ENCODE measurements around the gene NCAM2.

The NCAM2 gene

DNA sequence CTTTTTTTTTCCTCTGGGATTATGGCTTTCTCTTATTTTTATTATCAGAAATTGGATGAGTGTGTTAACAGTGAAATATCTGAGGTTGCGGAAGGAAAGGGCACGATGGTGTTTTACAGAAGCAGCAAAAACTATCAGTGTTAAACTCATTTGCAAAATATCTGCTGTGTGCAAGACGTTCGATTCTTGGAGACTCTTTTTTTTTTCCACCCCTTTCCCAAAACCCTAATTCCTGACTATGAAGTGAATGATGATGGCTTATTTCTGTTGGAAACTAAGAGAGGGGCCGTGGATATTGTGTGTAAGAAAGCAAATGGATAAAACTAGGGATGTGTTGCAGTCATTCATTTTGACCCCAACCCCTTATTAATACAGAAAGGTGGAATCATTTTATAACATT, 677 bp downstream of the NCAM2 start:
- no peaks in the 10 kb centered on the region for H3K4me1 ChIP-seq (ENCODE audit: control insufficient read depth, low read depth, low read length)
- H2BK15ac ChIP-seq (replicated peaks; ENCODE audit: low read depth), result no peak overlapping the region
- H2BK5ac ChIP-seq (ENCODE audit: low read length), result no peak overlapping the region
- no peak overlapping the region for H3K56ac ChIP-seq (ENCODE audit: low read length)
- no peak overlapping the region for H4K5ac ChIP-seq (ENCODE audit: low read length)
- no peak overlapping the region for H2AK5ac ChIP-seq (ENCODE audit: low read length)
- WGBS (ENCODE audit: extremely low coverage, insufficient coverage, low lambda C conversion rate), result no CpG with 5 or more reads among the region's 5 CpGs
- no peak overlapping the region for H3K23ac ChIP-seq (ENCODE audit: low read length)
- H3K18ac ChIP-seq (ENCODE audit: low read length), result no peak overlapping the region
- no peaks in the 10 kb centered on the region for H3K79me1 ChIP-seq (ENCODE audit: low read length)
- no peak overlapping the region for H4K8ac ChIP-seq (ENCODE audit: low read depth, low read length)
- no peaks in the 10 kb centered on the region for H3K27me3 ChIP-seq (ENCODE audit: insufficient read depth, low read length, poor library complexity)
- H3K4me3 ChIP-seq (ENCODE audit: low read length), result no peak overlapping the region
- no peaks in the 10 kb centered on the region for H3K79me2 ChIP-seq (ENCODE audit: control insufficient read depth, insufficient read depth, low read length)
- H3K36me3 ChIP-seq (ENCODE audit: control insufficient read depth, insufficient read depth, low read length), result no peaks in the 10 kb centered on the region
- H3K27ac ChIP-seq (ENCODE audit: low read depth, low read length), result no peak overlapping the region
- no peak overlapping the region for H3K4ac ChIP-seq (ENCODE audit: low read depth, low read length)
- no peak overlapping the region for H3K4me2 ChIP-seq (ENCODE audit: low read length)
- no peak overlapping the region for H2BK120ac ChIP-seq (ENCODE audit: low read depth, low read length)
- no peak for DNase-seq
- no peak overlapping the region for H3K9ac ChIP-seq (ENCODE audit: low read length)

DNA sequence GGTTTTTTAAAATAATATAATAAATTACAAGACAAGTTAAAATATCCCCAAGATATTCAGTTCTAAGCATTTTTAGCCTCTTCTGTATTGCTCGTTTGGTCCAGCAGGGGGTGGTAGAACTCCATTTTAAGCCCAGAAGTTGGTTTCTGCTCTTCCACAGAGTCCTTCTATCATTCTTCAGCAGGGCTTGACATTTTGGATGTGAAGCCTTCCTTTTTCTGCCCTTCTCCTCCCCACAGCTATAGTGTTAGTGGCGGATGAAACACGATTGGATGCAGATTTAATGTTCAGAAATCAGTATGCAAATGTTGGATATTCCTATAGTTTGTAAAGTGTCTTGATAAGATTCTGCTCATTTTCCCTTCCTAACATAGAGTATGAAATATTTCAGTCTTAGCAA, 1.4 kb downstream of the NCAM2 start:
- H3K18ac ChIP-seq (ENCODE audit: low read length), result no peak overlapping the region
- H3K27me3 ChIP-seq (ENCODE audit: insufficient read depth, low read length, poor library complexity), result no peaks in the 10 kb centered on the region
- no peak overlapping the region for H4K5ac ChIP-seq (ENCODE audit: low read length)

DNA sequence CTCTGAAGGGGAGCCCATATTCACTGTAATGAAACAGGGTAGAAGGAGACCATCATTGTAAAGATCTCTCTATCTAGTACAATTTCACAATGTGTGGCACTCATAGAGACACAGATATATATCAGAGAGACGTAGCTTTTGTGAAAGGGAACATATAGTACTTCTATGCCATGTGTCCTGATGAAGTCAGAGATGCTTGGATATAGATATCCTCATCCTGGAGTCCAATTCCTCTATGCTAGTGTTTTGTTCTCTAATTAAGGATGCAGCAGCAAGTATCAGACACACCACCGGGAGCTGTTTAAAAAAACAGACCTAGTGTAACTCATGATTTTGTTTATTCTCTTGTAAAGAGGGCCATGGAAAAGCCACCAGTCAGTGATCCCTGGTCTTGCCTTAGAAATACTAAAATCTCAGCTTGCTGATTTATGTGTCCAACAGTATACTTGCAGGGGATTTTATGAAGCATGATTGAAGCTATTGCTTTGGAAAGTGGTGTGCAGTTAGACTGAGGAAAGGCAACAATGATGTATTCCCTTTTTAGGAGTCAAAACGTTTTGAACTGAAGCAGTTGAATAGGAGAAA, 2.5 kb downstream of the NCAM2 start:
- Histone ChIP-seq H3K36me3 (ENCODE audit: control insufficient read depth, insufficient read depth, low read length) (no peaks in the 10 kb centered on the region), H3K9ac (ENCODE audit: low read length) (no peak overlapping the region), H3K27ac (ENCODE audit: low read depth, low read length) (no peak overlapping the region), H3K27me3 (ENCODE audit: insufficient read depth, low read length, poor library complexity) (no peaks in the 10 kb centered on the region), H3K4me3 (ENCODE audit: low read length) (no peak overlapping the region), H3K4ac (ENCODE audit: low read depth, low read length) (no peak overlapping the region), H3K4me2 (ENCODE audit: low read length) (no peak overlapping the region), H4K5ac (ENCODE audit: low read length) (no peak overlapping the region), H3K4me1 (ENCODE audit: control insufficient read depth, low read depth, low read length) (no peaks in the 10 kb centered on the region), H4K8ac (ENCODE audit: low read depth, low read length) (no peak overlapping the region), H3K56ac (ENCODE audit: low read length) (no peak overlapping the region), H3K18ac (ENCODE audit: low read length) (no peak overlapping the region), H3K79me1 (ENCODE audit: low read length) (no peaks in the 10 kb centered on the region), H2BK15ac (replicated peaks; ENCODE audit: low read depth) (no peak overlapping the region), H3K23ac (ENCODE audit: low read length) (no peak overlapping the region), H2BK120ac (ENCODE audit: low read depth, low read length) (no peak overlapping the region), H2BK5ac (ENCODE audit: low read length) (no peak overlapping the region), H2AK5ac (ENCODE audit: low read length) (no peak overlapping the region), H3K79me2 (ENCODE audit: control insufficient read depth, insufficient read depth, low read length) (no peaks in the 10 kb centered on the region)
- no CpG with 5 or more reads among the region's 3 CpGs for WGBS (ENCODE audit: extremely low coverage, insufficient coverage, low lambda C conversion rate)
- no peak for DNase-seq

More for the DNA sequence above, 1.4 kb downstream of the NCAM2 start:
- Histone ChIP-seq H3K4me2 (ENCODE audit: low read length) (no peak overlapping the region), H2BK120ac (ENCODE audit: low read depth, low read length) (no peak overlapping the region), H4K8ac (ENCODE audit: low read depth, low read length) (no peak overlapping the region), H2AK5ac (ENCODE audit: low read length) (no peak overlapping the region), H2BK5ac (ENCODE audit: low read length) (no peak overlapping the region), H3K23ac (ENCODE audit: low read length) (no peak overlapping the region), H3K79me1 (ENCODE audit: low read length) (no peaks in the 10 kb centered on the region), H3K79me2 (ENCODE audit: control insufficient read depth, insufficient read depth, low read length) (no peaks in the 10 kb centered on the region), H3K56ac (ENCODE audit: low read length) (no peak overlapping the region), H3K36me3 (ENCODE audit: control insufficient read depth, insufficient read depth, low read length) (no peaks in the 10 kb centered on the region), H3K9ac (ENCODE audit: low read length) (no peak overlapping the region), H3K27ac (ENCODE audit: low read depth, low read length) (no peak overlapping the region), H3K4me1 (ENCODE audit: control insufficient read depth, low read depth, low read length) (no peaks in the 10 kb centered on the region), H3K4me3 (ENCODE audit: low read length) (no peak overlapping the region), H2BK15ac (replicated peaks; ENCODE audit: low read depth) (no peak overlapping the region), H3K4ac (ENCODE audit: low read depth, low read length) (no peak overlapping the region)
- no CpG with 5 or more reads among the region's 3 CpGs for WGBS (ENCODE audit: extremely low coverage, insufficient coverage, low lambda C conversion rate)
- DNase-seq, result peak; percentile 52

DNA sequence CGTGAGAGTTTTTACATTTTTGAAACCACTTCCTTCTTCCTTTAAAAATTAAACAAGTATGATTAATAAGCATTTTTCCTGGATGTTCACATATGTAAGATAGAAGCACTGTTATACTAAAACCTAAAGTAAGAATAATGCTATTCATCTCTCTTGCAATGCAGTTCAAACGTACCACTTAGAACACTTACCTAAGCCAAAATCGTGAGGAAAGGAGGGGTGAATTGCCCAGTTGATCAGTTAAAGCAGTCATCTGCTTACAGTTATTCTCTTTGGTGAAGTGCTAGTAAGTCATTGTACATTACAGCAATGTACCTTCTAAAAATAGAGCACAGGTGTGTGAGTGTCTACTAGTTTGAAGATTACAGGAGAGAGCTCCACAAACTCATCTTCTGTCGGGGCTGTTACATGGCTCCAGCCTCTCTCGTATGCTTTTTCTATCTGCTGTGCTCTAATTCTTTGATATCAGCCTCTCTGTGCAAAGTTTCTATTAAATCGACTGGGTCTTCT, 3.4 kb downstream of the NCAM2 start:
- Histone ChIP-seq H4K8ac (ENCODE audit: low read depth, low read length) (no peak overlapping the region), H3K79me2 (ENCODE audit: control insufficient read depth, insufficient read depth, low read length) (no peaks in the 10 kb centered on the region), H3K4ac (ENCODE audit: low read depth, low read length) (no peak overlapping the region), H3K4me2 (ENCODE audit: low read length) (no peak overlapping the region), H2BK5ac (ENCODE audit: low read length) (no peak overlapping the region), H3K36me3 (ENCODE audit: control insufficient read depth, insufficient read depth, low read length) (no peaks in the 10 kb centered on the region), H3K4me3 (ENCODE audit: low read length) (no peak overlapping the region), H3K4me1 (ENCODE audit: control insufficient read depth, low read depth, low read length) (no peaks in the 10 kb centered on the region), H3K27ac (ENCODE audit: low read depth, low read length) (no peak overlapping the region), H3K23ac (ENCODE audit: low read length) (no peak overlapping the region), H3K9ac (ENCODE audit: low read length) (no peak overlapping the region), H3K18ac (ENCODE audit: low read length) (no peak overlapping the region), H3K27me3 (ENCODE audit: insufficient read depth, low read length, poor library complexity) (no peaks in the 10 kb centered on the region), H4K5ac (ENCODE audit: low read length) (no peak overlapping the region), H3K56ac (ENCODE audit: low read length) (no peak overlapping the region), H2BK120ac (ENCODE audit: low read depth, low read length) (no peak overlapping the region), H2AK5ac (ENCODE audit: low read length) (no peak overlapping the region), H2BK15ac (replicated peaks; ENCODE audit: low read depth) (no peak overlapping the region), H3K79me1 (ENCODE audit: low read length) (no peaks in the 10 kb centered on the region)
- DNase-seq, result no peak
- no CpG with 5 or more reads among the region's 6 CpGs for WGBS (ENCODE audit: extremely low coverage, insufficient coverage, low lambda C conversion rate)

DNA sequence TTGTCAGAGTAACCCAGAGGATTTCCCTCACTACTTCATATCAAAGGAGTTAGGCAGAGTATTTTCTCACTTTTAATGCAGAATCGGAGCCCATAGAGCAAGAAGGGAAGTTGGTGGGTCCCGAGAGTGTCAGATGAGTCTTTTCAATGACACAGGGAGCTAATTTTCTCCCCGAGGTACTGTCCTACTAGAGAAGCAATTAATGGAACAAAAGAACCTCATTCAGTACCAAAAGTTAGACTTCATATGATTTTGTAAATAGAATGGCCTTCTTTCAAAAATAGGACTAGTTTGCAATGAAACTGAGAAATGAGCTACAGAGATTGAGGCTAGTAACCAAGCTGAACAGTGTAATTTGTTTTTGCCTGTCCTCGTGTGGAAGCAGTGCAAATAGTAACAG, 3.9 kb downstream of the NCAM2 start:
- no CpG with 5 or more reads among the region's 4 CpGs for WGBS (ENCODE audit: extremely low coverage, insufficient coverage, low lambda C conversion rate)
- DNase-seq, result no peak
- no peaks in the 10 kb centered on the region for H3K36me3 ChIP-seq (ENCODE audit: control insufficient read depth, insufficient read depth, low read length)
- no peak overlapping the region for H4K5ac ChIP-seq (ENCODE audit: low read length)
- no peak overlapping the region for H2AK5ac ChIP-seq (ENCODE audit: low read length)
- H3K79me1 ChIP-seq (ENCODE audit: low read length), result no peaks in the 10 kb centered on the region
- no peak overlapping the region for H3K4me2 ChIP-seq (ENCODE audit: low read length)
- no peaks in the 10 kb centered on the region for H3K4me1 ChIP-seq (ENCODE audit: control insufficient read depth, low read depth, low read length)
- no peak overlapping the region for H3K18ac ChIP-seq (ENCODE audit: low read length)
- H2BK120ac ChIP-seq (ENCODE audit: low read depth, low read length), result no peak overlapping the region
- no peak overlapping the region for H3K27ac ChIP-seq (ENCODE audit: low read depth, low read length)
- no peaks in the 10 kb centered on the region for H3K27me3 ChIP-seq (ENCODE audit: insufficient read depth, low read length, poor library complexity)
- no peak overlapping the region for H3K23ac ChIP-seq (ENCODE audit: low read length)
- no peak overlapping the region for H3K4ac ChIP-seq (ENCODE audit: low read depth, low read length)
- no peak overlapping the region for H3K4me3 ChIP-seq (ENCODE audit: low read length)
- no peak overlapping the region for H3K56ac ChIP-seq (ENCODE audit: low read length)
- H4K8ac ChIP-seq (ENCODE audit: low read depth, low read length), result no peak overlapping the region
- no peak overlapping the region for H2BK5ac ChIP-seq (ENCODE audit: low read length)
- H3K9ac ChIP-seq (ENCODE audit: low read length), result no peak overlapping the region
- no peak overlapping the region for H2BK15ac ChIP-seq (replicated peaks; ENCODE audit: low read depth)
- no peaks in the 10 kb centered on the region for H3K79me2 ChIP-seq (ENCODE audit: control insufficient read depth, insufficient read depth, low read length)

DNA sequence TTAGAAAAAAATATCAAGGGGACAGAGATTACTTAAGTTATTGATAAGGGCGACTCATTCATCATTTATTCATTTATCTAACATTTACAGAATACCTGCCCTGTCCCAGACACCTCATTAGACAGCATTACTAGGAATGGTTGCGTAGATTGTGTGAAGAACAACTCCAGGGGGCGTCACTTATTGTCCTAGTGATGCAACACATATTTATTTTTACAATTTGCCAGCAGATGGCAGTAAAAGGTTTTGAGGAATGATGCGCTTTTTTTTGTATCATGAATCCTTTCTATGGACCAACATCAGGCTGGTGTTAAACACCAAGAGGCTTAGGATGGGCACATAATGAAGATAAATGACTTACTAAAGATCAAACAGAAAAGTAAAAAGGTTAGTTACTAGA, 5.5 kb downstream of the NCAM2 start:
- Histone ChIP-seq H2BK120ac (ENCODE audit: low read depth, low read length) (no peak overlapping the region), H3K23ac (ENCODE audit: low read length) (no peak overlapping the region), H2BK5ac (ENCODE audit: low read length) (no peak overlapping the region), H4K5ac (ENCODE audit: low read length) (no peak overlapping the region), H3K56ac (ENCODE audit: low read length) (no peak overlapping the region), H3K27ac (ENCODE audit: low read depth, low read length) (no peak overlapping the region), H4K8ac (ENCODE audit: low read depth, low read length) (no peak overlapping the region), H3K9ac (ENCODE audit: low read length) (no peak overlapping the region), H2BK15ac (replicated peaks; ENCODE audit: low read depth) (no peak overlapping the region), H3K79me1 (ENCODE audit: low read length) (no peaks in the 10 kb centered on the region), H3K4me2 (ENCODE audit: low read length) (no peak overlapping the region), H3K4me3 (ENCODE audit: low read length) (no peak overlapping the region), H3K36me3 (ENCODE audit: control insufficient read depth, insufficient read depth, low read length) (no peaks in the 10 kb centered on the region), H2AK5ac (ENCODE audit: low read length) (no peak overlapping the region), H3K79me2 (ENCODE audit: control insufficient read depth, insufficient read depth, low read length) (no peaks in the 10 kb centered on the region), H3K4ac (ENCODE audit: low read depth, low read length) (no peak overlapping the region), H3K27me3 (ENCODE audit: insufficient read depth, low read length, poor library complexity) (no peaks in the 10 kb centered on the region), H3K4me1 (ENCODE audit: control insufficient read depth, low read depth, low read length) (no peaks in the 10 kb centered on the region), H3K18ac (ENCODE audit: low read length) (no peak overlapping the region)
- DNase-seq, result peak; percentile 75
- no CpG with 5 or more reads among the region's 4 CpGs for WGBS (ENCODE audit: extremely low coverage, insufficient coverage, low lambda C conversion rate)
